ENCODE measurements around the gene SORCS2.
A peak's percentile ranks its signal among the peaks of the same experiment; 100 is the strongest.

The SORCS2 gene

DNA sequence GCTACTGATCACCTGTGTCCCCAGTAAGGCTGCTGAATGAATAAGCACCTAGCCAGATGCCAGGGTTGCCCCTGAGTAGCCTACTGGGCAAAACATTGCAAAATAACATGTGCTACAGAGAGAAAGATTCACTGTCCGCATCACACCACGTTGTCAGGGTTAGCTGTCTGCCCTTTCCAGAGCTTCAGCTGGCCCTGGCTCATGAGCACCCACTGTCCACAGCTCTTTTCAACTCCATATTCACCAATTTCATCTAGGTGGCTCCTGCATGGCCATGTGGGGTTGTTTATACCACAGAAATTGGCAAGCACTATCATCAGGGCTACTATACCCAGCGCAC is 470.1 kb downstream of the SORCS2 start:
- DNase-seq = no peak

DNA sequence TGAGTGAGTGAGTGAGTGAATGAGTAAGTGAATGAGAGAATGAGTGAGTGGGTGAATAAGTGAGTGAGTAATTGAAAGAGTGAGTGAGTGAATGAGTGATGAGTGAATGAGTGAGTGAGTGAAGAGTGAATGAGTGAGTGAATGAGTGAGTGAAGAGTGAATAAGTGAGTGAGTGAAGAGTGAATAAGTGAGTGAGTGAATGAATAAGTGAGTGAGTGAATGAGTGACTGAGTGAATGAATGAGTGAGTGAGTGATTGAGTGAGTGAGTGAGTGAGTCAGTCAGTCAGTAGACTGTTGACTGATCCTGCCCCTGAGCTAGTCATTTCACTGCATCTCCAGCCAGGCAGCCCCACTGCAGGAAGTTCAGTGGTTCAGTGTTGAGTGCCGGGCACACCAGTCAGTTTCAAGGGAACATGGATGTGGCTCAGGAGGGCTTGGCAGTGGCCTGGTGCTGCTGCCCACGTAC is 470.8 kb downstream of the SORCS2 start:
- DNase-seq = no peak

DNA sequence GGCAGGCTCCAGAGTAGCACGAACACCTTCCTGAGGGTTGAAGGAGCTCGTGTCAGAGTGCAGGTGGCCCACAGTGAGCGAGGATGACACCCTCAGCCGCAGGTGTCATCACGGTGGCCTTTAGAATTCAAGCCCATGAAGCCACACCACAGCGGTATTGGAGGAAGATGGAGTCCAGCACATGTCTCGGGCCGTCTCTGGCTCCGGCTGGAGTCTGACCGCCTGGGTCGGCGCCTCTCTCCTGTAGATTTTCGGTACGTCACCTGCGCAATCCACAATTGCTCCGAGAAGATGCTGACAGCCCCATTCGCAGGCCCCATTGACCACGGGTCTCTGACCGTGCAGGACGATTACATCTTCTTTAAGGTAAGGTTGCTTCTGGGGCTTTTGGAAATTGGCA is 471.8 kb downstream of the SORCS2 start:
- no peak for DNase-seq

DNA sequence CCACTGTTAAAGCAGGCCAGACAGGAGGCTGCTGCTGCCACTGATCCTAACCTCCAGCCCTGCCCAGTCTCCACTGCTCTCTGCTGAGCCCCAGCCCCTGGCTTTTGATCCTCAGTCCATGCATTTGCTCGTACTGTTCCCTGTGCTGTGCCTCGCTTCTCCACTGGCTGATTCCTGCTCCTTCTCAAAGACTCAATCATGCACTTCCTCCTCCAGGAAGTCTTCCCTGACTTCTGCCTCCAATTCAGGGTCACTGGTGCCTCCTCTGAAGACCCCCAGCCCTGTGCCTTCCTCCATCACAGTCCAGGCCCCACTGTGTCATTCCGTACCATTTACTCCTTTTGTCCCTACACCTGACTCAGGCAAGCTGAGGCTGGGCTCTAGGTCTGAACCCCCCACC is 473.0 kb downstream of the SORCS2 start:
- DNase-seq = no peak

DNA sequence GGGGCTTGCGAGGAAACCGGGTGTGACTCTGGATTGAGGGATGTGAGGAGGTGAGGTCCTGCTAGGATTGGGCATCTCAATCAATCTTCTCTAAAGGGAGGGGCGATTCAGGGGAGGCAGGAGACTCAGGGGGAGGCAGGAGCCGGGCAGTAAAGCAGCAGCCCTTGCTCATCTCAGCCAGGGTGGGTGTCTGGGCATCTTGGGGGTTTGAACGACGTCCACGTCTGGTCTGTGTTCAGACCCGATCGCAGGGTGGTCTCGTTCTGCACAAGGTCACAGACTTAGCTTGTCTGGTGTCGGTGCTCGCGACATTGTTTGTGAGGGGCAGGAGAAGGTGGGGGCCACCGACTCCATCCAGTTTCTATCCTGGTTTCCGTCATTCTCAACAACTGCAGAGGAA is 473.7 kb downstream of the SORCS2 start:
- no peak for DNase-seq

DNA sequence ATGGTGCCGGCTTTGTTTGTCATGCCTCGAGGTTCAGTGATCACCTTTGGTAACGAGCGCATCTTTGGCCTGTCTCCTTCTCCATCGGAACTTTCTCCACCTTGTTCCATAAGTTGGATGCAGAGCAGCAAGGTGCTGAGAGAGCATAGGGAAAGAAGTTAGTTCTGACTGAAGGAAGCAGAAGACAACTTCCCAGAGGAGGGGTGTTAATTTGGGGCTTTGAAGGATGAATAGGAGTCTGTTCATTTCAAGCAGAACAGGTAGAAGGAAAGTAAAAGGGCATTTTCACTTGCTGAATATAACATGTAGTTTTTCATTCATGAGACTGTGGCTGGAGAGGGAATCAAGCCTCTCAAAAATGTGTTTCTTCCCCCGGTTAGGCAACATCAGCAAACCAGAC is 474.4 kb downstream of the SORCS2 start:
- DNase-seq = no peak

DNA sequence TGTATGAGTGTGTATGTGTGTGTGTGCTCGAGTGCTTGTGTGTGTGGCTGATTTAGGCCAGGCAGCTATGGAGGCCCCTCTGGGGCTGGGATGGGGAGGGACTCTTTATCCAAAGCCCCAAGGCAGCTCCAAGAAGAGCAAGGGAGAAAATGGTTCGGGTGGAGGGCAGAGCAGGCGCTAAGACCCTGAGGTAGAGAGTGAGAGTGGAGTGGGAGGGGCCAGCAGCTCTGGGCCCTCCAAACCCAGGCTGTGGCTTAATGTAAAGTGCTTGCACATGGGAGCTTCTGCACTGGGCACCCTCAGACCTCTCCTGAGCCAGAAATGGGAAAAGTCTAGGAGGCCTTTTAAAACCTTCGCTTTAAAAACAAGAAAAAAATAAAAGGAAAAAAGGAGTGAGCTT is 475.9 kb downstream of the SORCS2 start:
- no peak for DNase-seq

DNA sequence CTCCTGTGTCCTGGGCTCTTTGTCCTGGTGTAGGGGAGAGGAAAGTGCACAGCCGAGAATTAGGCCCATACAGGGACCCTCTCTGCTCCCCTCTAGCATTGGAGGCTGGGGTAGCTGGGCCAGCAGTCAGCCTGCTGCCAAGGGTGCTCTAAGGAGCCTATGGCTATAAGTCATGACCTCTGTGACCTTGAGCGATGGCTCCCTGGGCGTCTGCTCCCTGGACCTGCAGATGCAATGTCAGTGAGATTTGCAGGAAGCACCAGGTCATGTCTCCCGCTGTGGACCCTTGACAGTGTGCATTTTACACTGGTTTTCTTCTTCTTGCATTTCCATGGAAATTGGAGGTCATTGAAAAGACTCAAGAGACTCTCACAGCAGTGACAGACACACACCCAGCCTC is 476.5 kb downstream of the SORCS2 start:
- no peak for DNase-seq

DNA sequence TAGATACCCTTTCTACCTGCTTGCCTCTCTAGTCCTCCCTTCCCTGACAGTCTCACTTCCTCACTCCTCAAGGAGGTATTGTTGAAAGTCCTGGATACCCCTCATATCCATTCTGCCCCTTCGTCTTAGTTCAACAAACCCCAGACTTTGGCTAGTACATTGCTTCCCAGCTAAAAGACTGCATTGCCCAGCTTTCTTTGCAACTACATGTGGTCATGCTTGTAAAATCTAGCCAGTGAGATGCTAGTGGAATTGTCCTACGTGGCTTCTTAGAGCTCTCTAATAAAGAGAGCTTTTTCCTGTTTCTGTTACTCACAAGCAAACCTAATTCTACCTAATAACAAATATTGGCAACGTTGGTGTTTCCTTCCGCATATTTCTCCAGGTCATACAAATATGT is 480.3 kb downstream of the SORCS2 start:
- DNase-seq = no peak

DNA sequence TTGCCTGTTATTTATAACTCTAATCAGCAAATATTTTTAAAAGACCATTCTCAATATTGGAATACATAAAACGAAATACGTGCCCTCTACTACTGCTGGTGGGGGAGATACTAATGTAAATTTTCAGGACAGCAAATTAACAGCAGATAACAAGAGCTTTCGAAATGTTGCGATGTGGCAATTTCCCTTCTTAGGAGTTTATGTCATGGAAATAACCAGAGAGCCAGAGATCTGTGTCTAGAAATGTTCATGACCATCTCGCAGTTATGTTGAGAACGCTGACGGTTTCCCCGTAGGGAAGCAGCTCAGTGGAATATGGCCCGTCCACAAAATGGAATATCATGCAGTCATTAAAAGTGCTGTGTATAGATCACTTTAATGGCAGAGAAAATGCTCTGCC is 480.8 kb downstream of the SORCS2 start:
- no peak for DNase-seq

DNA sequence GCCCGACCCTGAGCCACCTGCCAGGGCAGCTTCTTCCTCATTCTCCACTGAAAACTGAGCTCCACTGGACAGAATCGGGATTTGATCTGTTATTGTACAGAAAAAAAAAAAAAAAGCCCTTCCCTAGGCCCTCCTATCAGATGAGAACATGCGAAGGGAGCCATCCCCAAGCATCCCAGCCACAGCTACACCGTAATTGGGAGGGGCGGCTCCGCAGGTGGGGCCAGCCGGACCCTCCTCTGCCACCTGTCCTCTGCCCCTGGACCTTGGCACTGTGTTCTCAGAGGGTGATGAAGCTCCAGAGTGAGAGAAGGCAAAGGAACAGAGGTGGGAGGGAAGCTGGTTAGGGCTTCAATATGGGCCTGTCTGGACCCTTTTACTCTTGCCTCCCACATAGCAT is 482.4 kb downstream of the SORCS2 start:
- DNase-seq = no peak

DNA sequence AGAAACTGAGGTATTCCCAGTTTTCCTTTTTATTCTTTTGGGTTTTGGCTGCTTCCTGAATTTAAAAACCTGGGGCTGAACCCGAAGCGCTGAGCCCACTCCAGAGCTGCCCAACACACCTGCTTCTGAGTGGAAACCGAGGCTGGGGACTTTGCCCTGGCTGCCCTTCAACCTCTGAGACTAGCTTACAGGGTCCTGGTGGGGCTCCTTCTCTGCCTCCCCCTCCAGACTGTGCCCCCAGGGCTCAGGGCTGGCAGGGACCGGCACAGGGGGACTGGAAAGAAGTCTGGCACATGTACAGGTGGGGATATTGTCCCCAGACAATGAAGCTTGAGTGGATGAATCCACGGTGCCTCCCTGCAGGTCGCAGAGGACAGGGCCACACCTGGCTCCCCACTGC is 482.8 kb downstream of the SORCS2 start:
- no peak for DNase-seq

DNA sequence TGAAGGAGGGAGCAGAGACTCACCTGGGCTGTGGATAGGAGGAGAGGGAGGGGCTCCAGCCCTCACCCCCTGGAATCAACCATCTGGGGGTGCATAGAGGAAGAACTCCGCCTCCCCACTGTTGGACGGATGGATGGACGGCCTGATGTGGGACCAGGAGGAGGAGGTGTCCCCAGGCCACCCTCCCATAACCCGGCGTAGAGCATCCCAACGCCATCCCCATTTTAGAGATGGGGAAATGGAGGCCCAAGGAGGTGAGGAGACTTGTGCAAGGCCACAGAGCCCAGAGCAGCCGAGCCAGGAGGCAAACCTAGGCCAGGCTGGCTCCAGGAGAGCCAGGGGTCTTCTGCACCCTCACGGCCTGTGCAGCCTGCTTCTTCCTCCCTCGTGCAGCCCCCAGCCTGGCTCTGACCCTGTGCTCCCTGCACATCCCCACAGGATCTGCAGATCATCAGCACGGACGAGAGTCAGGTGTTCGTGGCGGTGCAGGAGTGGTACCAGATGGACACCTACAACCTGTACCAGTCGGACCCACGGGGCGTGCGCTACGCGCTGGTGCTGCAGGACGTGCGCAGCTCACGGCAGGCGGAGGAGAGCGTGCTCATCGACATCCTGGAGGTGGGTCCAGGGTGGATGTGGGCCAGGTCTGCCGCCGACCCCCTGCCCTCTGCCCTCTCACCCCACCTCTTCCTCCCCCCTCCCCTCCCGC is 483.4 kb downstream of the SORCS2 start:
- DNase-seq = no peak

DNA sequence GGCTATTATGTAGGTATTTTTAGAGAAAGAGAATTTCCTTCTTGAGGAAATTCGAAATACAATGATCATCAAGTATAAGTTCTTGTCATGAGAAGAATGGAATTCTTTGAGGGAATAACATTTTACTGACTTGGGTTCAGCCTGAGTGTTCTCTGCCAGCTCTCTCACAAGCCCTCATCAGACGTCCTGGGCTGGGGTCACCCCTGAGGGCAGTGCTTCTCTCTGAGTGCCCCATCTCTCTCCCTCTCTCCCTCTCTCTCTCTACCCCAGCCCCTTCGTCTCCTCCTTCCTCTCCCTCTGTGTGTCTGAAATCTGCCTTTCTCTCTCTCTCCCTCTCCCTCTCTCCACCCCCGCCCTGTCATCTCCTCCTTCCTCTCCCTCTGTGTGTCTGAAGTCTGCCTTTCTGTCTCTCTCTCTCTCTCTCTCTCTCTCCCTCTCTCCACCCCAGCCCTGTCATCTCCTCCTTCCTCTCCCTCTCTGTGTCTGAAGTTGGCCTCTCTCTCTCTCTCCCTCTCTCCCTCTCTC is 484.1 kb downstream of the SORCS2 start:
- no peak for DNase-seq

DNA sequence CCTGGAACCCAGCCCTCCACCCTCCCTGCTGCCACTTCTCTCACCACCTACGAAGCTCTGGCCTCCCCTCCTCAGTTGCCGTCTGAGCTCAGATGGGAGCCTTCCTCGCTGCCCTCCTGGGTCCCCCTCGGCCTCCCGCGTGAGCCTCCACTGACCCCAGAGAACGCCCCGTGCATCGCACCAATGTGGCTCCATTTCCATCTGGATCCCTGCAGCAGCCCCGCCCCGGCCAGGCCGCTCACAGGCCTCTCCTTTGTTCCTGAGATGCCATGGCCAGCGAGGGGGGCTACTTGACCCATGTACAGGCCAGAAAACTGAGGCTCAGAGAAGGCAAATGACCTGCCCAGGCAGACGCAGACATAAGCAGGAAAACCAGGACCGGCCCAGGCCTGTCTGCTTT is 484.7 kb downstream of the SORCS2 start:
- no peak for DNase-seq

DNA sequence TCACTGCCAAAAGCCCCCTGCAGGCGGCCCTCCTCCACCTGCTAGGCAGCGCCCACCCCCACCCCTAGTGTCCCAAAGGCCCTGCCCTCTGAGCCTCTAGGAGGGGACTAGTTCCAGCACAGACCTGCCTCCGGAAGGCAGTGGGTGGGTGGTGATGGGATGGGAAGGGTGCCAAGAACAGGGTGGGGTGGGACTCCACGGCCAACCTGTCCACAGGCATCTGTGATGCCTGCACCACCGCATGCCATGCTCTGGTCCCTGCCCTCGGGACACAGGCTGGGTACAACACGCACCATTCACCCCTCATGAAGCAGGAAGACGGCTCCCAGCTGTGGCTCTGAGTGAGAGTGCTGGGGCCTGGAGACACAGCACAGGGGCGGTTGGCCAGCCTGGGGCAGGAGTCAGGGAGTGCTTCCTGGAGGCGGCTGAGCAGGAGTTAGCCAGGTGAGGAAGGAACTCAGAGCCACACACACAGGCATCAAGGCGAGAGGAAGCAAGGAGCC is 485.5 kb downstream of the SORCS2 start:
- DNase-seq = no peak

DNA sequence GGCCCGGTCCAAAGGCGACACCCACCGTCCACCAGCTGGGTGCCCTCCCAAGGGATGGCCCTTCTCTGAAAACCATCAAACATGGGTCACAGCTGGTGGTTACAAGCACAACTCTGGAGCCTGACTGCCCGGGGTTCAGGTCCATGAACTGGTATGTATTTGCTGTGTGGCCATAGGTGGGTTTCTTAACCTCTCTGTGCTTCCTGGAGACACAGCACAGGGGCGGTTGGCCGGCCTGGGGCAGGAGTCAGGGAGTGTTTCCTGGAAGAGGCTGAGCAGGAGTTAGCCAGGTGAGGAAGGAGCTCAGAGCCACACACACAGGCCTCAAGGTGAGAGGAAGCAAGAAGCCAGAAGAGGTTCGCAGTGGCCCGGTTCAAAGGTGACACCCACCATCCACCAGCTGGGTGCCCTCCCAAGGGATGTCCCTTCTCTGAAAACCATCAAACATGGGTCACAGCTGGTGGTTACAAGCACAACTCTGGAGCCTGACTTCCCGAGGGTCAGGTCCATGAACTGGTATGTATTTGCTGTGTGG is 486.0 kb downstream of the SORCS2 start:
- no peak for DNase-seq

DNA sequence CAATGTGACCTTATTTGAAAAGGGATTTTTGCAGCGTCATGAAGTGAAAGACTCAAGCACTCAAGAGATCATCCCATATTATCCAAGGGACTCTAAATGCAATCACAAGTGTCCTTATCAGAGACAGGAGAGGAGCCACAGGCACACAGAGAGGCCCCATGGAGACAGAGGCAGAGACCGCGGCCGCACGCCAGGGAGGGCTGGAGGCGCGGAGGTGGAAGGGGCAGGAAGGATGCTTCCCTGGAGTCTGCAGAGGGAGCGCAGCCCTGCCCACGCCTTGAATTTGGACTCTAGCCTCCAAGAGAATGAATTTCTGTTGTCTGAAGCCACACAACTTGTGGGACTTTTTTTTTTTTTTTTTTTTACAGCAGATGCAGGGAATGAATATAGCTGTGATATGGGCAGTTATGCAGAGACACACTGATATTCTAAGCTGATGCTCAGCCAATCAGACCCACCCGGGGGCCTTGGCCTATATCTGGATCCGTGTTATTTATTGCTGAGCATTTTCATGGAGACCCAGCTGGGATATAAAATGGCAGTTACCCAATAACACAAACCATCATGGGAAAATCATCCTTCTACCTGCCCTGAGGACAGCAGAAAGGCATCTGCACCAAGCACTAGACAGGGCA is 487.2 kb downstream of the SORCS2 start:
- DNase-seq = peak; percentile 21

DNA sequence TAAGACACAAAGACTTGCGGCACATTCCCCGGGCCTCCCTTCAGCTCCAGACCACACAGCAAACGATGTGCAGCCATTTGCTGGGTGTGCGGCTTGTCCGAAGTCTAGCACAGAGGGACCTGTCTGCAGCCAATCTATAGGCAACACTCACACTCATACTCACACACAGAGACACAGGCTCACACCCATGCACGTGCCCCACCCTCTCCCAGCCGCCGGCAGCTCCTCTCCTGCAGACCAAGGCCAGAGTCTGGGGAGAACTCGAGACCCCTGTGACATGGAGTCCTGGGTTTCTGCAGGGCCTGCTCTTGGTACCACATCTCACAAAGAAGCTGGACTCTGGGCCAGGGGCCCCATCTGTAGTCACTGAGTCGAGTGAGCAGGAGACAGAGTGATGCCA is 487.8 kb downstream of the SORCS2 start:
- no peak for DNase-seq

DNA sequence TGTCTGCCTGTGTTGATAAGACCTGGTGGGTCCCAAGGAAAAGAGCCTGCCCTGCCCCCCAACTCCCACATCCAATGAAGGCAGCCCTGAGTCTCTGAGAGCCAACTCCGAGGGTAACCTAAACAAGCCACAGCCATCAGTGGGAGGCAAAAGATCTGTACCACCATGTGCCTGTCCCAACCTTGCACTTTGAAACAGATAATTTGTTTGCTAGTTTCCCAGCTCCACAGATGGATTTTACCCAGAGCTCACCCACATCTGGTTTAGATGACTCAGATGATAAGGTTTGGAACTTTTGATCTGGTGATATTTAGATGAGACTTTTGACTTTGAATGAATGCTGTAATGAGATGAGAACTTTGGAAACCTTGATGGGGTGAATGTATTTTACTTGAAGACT is 488.4 kb downstream of the SORCS2 start:
- DNase-seq = no peak

DNA sequence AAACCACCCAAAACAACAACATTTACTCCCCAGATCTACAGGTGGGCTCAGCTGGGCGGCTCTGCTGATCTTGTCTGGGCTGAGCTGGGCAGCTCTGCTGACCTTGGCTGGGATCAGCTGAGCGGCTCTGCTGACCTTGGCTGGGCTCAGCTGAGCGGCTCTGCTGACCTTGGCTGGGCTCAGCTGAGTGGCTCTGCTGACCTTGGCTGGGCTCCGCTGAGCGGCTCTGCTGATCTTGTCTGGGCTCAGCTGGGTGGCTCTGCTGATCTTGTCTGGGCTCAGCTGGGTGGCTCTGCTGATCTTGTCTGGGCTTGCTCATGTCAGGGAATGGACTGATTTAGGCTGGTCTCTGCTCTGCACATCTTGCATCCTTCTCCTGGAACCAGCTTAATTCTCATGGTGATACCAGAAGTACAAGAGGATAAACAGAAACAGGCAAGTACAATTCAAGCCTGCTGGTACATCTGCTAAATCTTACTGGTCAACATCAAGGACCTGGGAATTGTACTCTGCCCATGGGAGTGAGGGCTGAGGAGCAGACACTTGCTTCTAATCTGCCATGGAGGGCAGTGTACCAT is 490.9 kb downstream of the SORCS2 start:
- DNase-seq = no peak

DNA sequence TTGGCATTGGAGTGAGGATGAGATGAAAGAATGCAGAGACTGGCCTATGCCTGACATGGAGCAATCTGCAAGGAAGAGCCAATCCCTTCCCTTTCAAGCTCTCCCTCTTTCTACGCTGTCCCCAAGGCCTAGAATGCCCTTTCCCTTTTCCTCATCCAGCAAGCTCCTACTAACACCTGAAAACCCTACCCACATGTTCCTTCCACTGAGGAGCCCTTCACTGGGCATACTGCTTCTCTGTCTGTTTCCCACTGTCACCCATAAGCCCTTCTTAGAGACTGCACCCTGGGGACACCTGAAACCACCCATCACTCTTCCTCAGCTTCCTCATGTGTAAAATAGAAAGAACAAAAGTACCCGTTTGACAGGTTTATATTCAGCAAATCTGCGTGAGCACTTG is 492.0 kb downstream of the SORCS2 start:
- no peak for DNase-seq

DNA sequence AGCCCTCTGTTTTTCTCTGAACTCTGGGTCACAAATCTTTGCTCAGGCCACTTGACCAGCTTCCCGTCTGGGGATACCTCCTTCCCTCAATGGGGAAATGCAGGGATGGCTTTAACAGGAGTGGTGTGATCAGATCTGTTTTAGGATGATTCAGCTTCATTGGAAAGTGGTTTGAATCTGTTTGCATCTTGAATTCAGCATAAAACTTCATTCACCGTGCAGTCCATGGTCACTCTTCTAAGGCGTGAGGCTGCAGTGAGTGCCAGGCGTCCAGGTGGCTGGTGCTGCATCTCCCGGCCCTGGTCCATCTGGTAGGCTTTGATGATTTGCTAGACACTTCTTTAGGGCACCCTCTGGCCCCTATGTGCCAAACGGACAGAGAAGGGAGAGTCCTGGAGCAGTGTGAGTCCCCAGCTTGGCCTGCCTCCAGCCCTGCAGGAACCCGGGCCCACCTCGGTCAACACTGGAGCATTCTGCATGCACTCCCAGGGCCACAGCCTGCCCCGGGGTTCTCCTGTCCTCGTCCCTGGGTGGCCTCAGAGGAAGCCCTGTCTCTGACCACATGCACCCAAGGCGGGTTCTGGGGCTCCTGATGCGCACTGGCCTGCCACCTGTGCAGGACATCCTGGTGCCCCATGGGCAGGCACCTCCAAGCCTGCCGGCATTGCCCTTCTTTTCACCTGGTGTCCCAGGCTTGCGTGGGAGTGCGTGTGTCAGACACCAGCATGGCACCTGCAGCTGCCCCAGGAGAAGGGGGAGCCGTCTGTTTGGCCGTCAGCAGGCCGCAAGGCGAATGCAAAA is 493.9 kb downstream of the SORCS2 start:
- no peak for DNase-seq

All from DMS79 (cell line).